NCI-H146 (cell line): ENCODE results near the gene CANT1.
"Not testable (repeated sequence)": the region's sequence is repeated elsewhere in the genome, so short reads cannot be mapped to it uniquely, and the experiment has no call there.

Source experiments
- DNase-seq: peaks from one replicate; lab custom pipeline; 2025; lab: John Stamatoyannopoulos, UW

The CANT1 gene

DNA sequence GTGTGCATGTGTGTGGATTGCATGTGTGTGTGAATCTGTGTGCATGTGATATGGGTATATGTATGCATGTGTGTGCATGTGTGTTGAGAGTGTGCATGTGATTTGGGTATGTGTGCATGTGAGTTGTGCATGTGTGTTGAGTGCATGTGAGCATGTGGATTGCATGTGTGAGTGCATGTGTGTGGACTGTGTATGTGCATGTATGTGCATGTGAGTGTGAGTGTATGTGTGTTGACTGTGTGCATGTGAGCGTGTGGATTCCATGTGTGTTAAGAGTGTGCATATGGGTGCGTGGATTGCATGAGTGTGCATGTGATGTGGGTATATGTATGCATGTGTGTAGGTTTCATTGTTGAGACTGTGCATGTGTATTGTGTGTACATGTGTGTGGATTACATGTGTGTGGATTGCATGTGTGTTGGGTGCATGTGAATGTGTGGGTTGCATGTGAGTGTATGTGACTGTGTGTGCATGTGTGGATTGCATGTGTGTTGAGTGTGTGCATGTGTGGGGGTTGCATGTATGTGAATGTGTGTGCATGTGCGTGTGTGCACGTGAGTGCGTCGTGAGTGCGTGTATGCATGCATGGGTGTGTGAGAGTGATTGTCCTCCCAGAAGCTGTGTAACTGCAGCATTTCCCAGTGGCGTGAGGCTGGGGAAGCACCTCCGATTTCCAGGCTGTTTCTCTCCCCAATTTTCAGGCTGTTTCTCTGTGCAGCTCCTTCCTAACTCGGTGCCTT is 33.8 kb upstream of the CANT1 start:
- DNase-seq, result no peak

DNA sequence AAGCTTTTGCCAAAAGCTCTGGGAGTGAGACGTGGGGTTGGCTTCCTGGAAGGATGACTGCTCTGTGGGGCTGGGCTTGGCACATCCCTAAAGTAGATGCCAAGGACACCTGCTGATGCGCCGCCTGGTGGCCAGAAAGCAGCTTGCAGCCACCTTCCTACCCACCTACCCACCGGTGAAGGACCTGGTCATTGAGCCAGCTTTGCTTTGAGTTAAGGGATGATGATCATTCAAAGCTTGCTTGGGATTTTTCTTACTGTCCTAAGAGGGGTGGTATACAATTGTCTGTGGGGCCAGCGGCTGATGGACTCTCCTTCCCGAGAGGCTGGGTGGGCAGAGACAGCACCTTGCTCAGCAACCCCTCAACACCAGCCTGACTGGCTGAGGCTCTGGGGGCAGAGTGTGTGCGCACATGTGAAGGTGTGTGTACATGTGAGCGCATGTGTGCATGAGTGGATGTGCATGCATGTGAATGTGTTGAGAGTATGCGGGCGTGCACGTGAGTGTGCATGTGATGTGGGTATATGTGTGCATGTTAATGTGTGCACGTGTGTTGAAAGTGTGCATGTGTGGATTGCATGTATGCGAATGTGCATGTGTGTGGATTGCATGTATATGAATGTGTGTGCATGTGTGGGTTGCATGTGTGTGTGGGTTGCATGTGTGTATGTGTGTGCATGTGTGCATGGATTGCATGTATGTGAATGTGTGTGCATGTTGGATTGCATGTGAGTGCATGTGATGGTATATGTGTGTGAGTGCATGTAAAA is 33.0 kb upstream of the CANT1 start:
- peak; percentile 63 for DNase-seq

GRCh38 chr17:79041723-79042420 is 32.3 kb upstream of the CANT1 start:
- DNase-seq, result no peak

DNA sequence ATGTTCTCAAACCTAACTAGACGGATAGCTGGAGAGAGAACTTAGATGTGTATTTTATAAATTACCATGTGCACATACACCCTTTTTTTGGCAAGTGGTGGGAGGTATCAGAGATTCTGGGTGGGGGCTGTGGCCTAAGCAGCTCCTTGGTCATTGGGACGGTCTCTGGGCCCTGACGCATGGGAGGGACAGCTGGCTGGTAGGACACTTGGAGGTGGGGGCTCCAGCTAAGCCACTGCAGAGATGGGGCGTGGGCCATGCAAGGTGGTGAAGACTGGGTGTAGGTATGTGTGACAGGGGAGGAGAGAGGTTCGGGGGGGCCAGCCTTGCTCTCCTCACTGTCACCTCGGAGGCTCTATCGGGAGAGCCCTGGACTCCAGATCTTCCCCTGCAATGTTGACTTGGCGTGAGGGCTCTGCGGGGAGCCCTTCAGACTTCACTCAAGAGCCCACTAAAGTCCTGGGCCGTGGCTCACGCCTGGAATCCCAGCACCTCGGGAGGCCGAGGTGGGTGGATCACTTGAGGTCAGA is 31.5 kb upstream of the CANT1 start:
- DNase-seq, result no peak

DNA sequence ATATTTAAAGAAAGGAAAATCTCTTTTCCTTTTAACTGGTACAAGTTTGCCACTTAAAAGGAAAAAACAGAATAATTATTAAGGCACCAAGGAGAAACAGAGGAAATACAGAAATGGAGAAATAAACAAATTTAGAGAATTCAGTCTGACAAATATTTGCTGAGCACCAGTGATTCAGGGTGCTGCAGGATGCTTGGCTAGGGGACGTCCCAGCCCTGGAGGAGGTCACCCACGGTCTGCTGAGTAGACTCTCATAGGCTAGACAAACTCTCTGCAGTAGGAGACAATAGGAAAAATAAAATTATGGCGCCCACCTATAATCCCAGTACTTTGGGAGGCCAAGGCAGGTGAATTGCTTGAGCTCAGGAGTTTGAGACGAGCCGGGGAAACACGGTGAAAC is 30.3 kb upstream of the CANT1 start:
- DNase-seq, result no peak

DNA sequence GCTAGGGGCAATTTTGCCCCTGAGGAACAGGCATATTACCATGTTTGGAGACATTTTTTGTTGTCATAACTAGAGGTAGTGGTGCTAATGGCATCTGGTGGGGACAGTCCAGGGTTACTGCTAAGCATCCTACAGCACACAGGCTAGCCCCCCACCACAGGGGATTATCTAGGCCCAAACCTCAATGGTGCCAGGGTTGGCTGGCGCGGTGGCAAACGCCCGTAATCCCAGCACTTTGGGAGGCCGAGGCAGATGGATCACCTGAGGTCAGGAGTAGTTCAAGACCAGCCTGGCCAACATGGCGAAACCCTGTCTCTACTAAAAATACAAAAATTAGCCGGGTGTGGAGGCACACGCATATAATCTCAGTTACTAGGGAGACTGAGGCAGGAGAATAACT is 29.6 kb upstream of the CANT1 start:
- no peak for DNase-seq

DNA sequence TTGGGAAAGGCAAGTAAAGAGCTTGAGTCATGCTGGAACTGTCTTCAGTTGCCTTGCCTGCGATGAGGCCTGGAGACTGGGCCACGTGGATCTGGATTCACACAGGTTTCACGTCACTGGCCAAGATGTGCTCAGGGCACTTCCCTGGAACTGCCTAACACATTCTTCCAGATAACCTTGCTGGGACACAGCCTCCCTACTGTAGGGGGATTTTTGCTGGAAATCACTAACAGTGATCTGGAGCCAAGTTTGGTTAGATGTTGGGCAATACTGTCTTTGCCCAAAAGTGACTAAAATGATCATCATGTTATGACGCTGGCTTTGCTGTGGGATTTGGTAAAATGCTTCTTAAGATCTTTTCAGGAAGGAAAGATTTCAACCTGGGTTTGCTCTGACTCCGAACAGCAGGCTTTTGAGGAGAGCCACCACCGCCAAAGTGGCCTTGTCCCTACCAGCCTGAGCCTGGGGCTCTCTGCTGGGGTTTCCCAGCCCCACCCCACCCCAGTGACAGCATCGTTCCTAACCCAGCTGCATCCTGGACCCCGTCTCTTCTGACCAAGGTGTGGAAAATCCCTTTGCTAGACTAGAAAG is 29.1 kb upstream of the CANT1 start:
- DNase-seq, result no peak

GRCh38 chr17:79036596-79036995 is 27.0 kb upstream of the CANT1 start:
- no peak for DNase-seq

- no peak for DNase-seq
Observed at GRCh38 chr17:79036181-79036580, 26.6 kb upstream of the CANT1 start.

DNA sequence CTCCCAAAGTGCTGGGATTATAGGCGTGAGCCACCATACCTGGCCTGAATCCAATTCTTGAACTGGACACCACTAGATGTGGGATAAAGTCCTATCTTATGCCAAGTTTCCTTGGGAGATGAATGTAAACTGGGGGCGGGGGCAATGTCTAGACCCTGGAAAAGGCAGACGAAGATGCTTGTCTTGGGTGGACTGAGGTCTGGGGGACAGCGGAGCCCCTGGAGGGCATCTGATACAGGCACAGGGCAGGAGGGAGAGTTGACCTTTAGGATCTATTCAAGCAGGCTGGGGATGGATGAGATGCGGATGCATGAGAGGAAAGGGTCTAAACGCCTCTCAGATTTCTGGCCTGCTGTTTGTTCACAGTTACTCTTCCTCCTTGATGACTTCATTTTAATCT is 26.1 kb upstream of the CANT1 start:
- DNase-seq, result no peak

- DNase-seq, result peak; percentile 14
Observed at GRCh38 chr17:79034931-79035485, 25.4 kb upstream of the CANT1 start.

DNA sequence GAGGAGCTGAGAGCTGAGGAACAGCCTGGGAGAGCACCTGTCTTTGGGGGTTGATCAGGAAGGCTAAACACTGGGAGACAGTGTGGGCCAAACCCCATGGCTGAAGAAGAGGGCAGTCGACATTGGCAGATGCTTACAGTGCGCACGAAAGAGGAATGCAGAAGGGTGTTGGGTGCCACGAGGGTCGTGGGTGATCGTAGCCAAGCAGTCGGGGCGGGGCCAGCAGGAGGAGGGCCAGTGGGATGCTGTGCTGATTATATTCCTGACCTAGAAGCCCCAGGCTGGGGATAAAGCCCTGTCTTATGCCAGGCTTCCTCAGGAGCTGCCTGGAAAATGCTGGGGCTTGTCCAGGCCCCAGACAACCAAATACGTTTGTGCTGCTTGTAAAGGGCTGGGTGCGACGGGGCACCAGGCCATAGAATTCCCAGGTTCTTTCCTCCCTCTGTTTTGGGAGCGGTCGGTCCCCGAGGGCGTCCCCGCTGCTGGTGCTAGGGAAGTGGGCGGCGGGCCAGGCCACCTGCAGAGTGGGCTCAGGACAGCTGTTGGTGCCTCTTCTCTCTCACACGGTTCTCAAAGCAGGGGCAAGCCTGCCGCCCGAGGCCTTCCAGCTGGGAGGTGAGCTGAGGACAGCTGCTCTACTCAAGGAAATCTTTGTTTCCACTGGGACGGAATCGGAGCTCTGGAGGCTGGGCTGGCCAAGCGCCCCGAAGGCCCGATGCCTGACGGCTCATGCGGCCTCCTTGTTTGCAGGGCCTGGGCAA is 24.4 kb upstream of the CANT1 start:
- DNase-seq, result peak; percentile 86

- DNase-seq, result no peak
Observed at GRCh38 chr17:79033046-79033616, 23.6 kb upstream of the CANT1 start.

- DNase-seq, result no peak
Observed at GRCh38 chr17:79031996-79032875, 22.7 kb upstream of the CANT1 start.

GRCh38 chr17:79030636-79031035 is 21.1 kb upstream of the CANT1 start:
- not testable (repeated sequence) for DNase-seq

DNA sequence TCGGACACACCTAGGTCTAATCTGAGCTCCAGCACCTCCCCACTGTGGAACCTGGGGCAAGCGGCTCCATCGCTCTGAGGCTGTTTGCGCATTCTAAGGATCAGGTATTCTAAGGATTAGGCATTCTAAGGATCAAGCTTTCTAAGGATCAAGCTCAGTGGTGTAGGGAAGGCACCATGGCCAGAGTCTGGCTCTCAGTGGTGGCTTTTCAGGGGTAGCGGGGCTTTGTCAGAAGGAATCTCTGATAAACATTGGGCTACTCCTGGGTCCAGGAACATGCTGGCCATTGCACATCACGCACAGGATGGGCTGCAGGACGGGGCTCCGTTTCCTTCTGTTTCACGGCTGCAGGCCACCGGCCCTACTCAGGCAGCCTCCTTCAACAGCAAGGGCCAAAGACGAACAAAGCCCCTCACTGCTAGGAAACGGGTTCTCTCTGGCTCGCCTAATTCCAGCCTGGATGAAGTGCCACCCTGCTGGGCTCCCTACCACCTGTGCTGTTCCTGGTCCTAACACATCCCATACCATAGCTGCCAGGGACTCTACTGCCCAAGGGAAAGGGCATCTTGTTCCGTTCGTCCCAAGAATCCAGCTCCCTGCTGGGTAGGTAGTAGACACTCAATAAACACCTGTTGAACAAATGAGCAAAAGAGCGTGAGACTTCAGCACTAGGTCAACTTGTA is 19.9 kb upstream of the CANT1 start:
- DNase-seq, result no peak

- DNase-seq, result no peak
Observed at GRCh38 chr17:79028496-79029326, 19.1 kb upstream of the CANT1 start.

GRCh38 chr17:79027925-79028491 is 18.4 kb upstream of the CANT1 start:
- no peak for DNase-seq
